Hepatocyte (in vitro differentiated cells): ENCODE measurements around the gene HPS5.

Source experiments
- CTCF ChIP-seq: fragments of 200-600 bp; sonication (generic); IDR thresholded peaks from 2 replicates; pipeline ENCODE4 v1.5.1; 2016; ENCODE audit warnings: antibody characterized with exemption, mild to moderate bottlenecking; ENCODE audit not compliant: poor library complexity
- EZH2phosphoT487 ChIP-seq: fragments of 200-600 bp; sonication (generic); IDR thresholded peaks from one replicate; pipeline ENCODE4 v1.6.1; 2018; ENCODE audit warnings: antibody characterized with exemption, mild to moderate bottlenecking, low read depth, moderate library complexity; ENCODE audit not compliant: unreplicated experiment, severe bottlenecking

- TF ChIP-seq CTCF (no peak), EZH2phosphoT487 (no peak)
Observed at GRCh38 chr11:18280438-18281045, 41.4 kb downstream of the HPS5 start.
